GM18508 (cell line): ENCODE measurements around the gene PPFIA1.

Source experiments
- ATAC-seq: cut with Tn5 transposase; IDR thresholded peaks from one replicate; pipeline ENCODE4 v1.9.1; 2021; ENCODE audit warnings: moderate number of reproducible peaks; ENCODE audit not compliant: insufficient read depth, unreplicated experiment

The PPFIA1 gene

DNA sequence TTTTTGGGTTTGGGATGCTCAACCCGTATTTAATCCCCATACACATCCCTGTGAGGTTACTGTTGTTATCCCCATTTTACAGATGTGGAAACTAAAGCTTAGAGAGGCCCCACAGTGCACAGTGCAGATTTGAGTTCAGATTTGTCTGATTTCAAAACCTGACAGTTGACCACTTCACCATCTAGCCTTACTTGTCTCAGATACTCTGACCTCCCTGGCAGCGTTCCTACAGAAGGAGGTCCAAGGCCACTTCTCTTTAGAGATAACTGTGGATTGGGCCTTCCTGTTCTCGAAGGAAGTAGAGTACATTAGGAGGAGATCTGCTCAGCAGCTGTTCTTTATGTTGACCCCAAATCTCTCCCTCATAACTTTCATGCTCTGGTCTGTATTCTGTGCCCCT lies 81.2 kb downstream of the PPFIA1 start:
- ATAC-seq: no peak

- ATAC-seq: no peak
These were observed 81.6 kb downstream of the PPFIA1 start for GRCh38 chr11:70352100-70352499.

DNA sequence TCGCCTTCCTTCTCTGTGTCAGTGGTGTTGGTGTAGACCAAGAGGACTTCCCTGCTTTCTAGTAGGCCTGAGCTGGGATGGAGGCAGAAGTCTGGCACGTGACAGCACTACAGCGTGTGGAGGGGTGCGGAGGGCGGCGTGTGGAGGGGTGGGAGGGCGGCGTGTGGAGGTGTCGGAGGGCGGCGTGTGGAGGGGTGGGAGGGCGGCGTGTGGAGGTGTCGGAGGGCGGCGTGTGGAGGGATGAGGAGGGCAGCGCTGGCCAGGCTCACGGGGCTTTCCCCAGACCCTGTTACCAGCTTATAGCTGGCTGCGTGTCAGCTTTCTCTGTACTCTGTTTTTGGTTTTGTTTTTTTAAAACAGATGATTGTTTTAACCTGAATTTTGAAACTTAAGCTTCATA lies 82.1 kb downstream of the PPFIA1 start:
- no peak for ATAC-seq

DNA sequence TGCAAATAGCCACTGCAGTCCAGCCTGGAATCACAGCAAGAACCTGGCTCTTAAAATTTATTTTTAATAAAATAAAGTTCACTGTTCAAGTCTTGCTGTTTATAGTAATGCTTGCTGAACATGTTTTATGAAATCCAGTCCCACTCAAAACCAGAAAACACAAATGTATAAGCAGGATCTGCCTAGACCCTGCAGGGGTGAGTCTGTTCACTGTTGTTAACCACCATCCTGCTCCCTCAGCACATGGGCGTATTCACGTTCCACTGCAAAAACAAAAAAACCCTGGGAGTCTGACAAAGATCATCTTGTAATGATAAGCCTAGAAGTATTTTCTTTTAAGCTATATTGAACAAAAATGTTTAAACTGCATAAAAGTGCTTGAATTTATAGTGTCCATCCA lies 82.8 kb downstream of the PPFIA1 start:
- ATAC-seq: no peak

DNA sequence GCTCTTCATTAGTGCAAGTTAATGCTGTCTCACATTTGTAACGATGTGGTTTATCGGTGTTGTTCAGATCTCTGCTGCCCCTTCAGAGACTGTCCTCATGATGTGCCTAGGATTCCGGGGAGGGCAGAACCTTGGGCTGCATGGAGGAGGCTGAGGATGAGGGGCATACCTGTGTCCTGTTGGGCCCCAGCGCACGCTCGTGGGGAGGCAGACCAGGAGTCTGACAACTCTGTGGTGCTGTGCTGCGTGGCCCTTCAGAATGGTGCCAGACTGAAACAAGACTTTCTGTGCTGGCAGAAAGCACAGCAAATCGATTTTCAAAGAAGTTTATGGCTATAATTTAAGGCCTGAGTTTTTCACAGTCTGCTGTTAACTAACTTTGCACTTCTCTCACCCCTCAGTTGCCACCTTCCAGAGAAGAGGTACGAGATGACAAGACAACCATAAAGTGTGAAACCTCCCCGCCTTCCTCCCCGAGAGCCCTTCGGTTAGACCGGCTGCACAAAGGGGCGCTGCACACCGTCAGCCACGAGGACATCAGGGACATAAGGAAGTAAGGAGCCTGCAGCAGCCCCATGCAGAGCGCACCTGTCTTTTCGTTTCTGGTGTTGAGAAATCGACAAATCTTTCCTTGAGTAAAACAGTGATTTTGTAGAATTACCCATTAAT lies 83.5 kb downstream of the PPFIA1 start:
- ATAC-seq: no peak

DNA sequence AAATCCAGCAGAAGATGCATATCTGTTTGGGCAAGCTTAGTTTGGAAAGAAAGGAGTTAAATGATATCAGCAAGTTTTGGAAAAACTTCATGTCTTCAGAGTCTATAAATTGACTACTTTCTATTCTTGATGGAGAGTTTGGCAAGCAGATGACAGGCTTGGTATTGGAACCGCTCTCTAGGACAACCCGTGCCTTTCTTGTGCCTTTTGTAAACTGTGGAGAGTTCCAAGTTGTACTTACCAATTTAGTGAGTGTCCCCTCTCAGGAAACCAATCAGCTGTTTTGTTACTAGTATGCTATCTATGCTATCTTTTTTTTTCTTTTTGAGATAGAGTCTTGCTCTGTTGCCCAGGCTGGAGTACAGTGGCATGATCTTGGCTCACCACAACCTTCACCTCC lies 84.1 kb downstream of the PPFIA1 start:
- no peak for ATAC-seq

GRCh38 chr11:70358753-70359152 lies 88.3 kb downstream of the PPFIA1 start:
- no peak for ATAC-seq

DNA sequence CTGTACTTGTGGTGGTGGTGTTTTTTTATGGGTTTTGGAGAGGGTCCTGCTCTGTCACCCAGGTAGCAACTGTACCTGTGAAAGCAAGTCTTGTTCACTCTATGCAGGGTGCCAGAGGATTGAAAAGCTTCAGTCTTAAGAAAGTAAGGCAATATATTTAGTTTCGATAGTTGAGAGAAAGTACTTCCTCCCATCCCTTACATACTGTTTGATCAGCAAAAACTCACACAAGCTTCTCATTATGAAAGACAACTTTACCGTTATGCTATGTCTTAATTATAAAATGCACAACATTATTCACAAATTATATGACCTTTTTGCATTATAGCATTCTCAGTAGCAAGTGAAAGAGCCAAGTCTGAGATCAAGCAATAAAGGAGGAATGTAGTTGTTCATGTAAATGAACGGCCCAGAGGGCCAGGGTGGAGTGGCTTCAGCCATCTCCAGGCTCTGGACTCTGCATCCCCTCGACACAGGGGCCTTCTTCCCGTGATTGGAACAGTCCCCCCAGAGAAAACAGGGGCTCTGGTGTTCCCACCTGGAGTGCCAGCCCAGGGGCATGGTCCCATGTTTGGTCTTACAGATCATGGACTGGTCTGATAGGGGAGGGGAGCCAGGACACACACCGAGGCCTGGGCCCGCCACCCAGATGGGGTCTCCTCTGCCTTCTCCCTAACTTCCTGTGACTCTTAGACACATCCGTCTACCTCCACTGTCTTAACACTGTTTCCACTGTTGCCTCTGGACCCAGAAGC lies 89.1 kb downstream of the PPFIA1 start:
- no peak for ATAC-seq

GRCh38 chr11:70360211-70360610 lies 89.7 kb downstream of the PPFIA1 start:
- ATAC-seq: no peak

DNA sequence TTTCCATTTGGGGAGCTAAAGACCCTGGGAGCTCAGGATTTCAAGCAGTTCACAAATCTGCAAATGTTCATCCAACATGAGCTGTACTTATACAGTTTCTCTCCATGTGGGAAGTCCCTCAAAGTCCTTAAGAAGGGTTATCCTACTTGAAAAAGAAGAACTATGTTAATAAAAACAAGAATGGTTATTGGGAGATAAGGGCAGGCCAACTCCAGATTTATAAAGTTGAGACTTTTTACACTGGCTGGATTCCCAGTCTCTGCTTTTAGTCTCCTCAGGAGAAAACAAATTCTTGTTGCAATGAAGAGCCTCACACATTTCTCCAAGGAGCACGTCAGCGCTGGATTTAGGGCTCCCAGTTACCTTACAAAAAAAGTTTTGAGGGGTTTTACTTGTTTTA lies 93.7 kb downstream of the PPFIA1 start:
- no peak for ATAC-seq

GRCh38 chr11:70364745-70365543 lies 94.5 kb downstream of the PPFIA1 start:
- no peak for ATAC-seq

GRCh38 chr11:70365544-70365927 lies 95.0 kb downstream of the PPFIA1 start:
- no peak for ATAC-seq

DNA sequence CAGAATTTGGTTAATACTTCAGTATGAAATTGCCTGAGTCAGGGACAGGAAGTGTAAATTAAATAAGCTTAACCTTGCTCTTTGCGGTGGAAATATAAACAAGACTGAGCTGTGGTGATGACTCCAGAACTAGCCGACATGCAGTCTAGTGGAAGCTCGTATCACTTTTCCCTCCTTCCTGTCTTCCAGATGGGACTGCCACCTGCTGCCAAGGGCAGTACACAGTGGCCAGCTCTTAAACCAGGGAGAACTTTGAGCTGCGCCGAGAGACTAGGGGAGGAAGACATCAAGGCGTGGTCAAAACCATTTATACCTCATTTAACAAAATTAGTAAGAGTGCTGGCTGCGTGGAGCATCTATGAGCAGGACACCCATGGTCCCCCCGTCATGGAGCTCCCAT lies 96.6 kb downstream of the PPFIA1 start:
- ATAC-seq: no peak

- ATAC-seq: no peak
These were observed 98.5 kb downstream of the PPFIA1 start for GRCh38 chr11:70368961-70369360.

DNA sequence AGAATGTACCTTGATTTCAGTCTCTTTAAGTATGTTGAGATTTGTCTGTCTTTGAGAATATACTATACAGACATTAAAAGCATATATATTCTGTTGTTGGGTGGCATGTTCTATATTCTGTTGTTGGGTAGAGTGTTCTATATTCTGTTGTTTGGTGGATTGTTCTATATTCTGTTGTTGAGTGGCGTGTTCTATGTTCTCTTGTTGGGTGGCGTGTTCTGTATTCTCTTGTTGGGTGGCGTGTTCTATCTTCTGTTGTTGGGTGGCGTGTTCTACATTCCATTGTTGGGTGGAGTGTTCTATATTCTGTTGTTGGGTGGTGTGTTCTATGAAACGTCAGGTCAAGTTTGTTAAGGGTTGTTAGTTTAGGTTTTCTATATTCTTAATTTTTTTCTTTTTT lies 100.8 kb downstream of the PPFIA1 start:
- no peak for ATAC-seq

DNA sequence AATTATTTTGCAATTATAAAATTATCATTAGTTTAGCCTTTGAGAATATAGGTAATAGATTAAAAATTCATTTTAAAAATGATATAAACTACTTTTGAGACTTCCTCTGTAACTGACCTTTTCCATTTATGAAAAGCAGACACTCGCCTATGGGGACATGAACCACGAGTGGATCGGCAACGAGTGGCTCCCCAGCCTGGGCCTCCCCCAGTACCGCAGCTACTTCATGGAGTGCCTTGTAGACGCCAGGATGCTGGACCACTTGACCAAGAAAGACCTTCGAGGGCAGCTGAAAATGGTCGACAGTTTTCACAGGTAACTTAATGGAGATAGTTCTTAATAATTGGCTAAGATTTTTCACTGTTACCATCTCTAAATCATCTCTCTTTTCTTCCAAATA lies 101.6 kb downstream of the PPFIA1 start:
- no peak for ATAC-seq

DNA sequence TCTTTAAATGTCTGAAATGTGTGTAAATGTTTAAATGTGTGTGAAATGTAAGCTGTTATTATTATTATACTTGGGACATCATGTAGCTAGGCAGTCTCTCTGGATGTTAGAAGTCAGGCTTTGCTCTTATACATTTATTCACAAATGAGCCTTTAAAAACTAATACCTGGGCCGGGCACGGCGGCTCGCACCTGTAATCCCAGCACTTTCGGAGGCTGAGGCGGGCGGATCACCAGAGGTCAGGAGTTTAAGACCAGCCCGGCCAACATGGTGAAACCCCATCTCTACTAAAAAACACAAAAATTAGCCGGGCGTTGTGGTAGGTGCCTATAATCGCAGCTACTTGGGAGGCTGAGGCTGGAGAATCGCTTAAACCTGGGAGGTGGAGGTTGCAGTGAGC lies 106.1 kb downstream of the PPFIA1 start:
- no peak for ATAC-seq

GRCh38 chr11:70377645-70378044 lies 107.2 kb downstream of the PPFIA1 start:
- no peak for ATAC-seq

DNA sequence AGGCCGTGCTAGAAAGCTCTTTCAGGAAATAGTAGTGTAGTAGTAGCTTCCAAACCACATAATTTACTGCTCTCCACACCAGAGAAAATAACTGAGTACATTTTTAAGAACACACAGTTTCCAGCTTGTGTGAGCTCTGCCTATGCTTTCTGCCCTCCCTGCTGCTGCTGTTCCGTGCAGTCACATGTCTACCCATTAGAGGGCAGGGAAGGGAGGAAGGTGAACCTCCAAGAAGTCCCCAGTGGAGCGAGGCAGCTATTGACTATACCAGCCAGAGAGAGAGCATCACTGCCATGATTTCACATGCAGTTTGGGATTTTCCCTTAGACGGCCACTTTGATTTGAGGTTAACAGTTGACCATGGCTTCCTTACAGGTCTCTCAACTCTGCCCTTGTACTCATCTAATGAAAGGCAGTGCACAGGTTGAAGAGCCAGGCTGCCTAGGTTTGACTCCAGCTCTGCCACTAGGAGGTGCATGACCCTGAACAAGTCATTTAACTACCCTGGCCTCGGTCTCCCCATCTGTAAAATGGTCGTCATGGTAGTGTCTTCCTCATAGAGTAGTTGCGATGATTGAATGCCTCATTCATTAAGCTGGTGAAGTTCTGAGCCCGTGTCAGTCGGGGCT lies 108.1 kb downstream of the PPFIA1 start:
- ATAC-seq: no peak

GRCh38 chr11:70381350-70381749 lies 110.9 kb downstream of the PPFIA1 start:
- ATAC-seq: no peak
